K562 (cell line): ENCODE results near the gene SORT1. TPM values are rescaled to one million over a fixed set of nuclear protein-coding genes. Genes with fewer than 3 reads are reported as not detected.

Source experiments
- ATAC-seq: fragments of 200-7000 bp; cut with Tn5 transposase; 3 replicates; pipeline ENCODE4 v1.9.1; 2020; ENCODE audit warnings: moderate library complexity
- BruUV-seq: library from RNA; stranded (reverse); fragments of 400-500 nt; replicated peaks from 2 replicates; lab custom pipeline; 2021; lab: Mats Ljungman, UMichigan
- CTCF ChIA-PET: fragments of 300-600 bp; formaldehyde crosslinking; extraction: SDS; loops from one replicate; lab custom pipeline; 2021; ENCODE audit warnings: low intra/inter-chr PET ratio; lab: Yijun Ruan, JAX
- POLR2A ChIA-PET: fragments of 300-600, 350-650 bp; sonication (Branson Sonifier 250); formaldehyde crosslinking; extraction: SDS; loops from one replicate; lab custom pipeline; 2021; ENCODE audit warnings: antibody characterized with exemption, inconsistent platforms; lab: Yijun Ruan, JAX
- DNase-seq, 4 experiments: peaks; one replicate each; pipeline versions ENCODE4 v3.0.0 to v3.0.0-alpha.2; 2011 to 2018; ENCODE audit warnings: low spot score in 3 of 4, mixed read lengths in 3 of 4; ENCODE audit errors: extremely low read depth in 1 of 4
- FAIRE-seq: peaks from 2 replicates; lab custom pipeline; 2011; peaks lifted over from hg19 to GRCh38; lab: Jason Lieb, UNC
- H2AFZ ChIP-seq: 2 replicates; pipeline ENCODE4 v1.6.0; 2011; ENCODE audit warnings: low read depth, low read length, control low read depth, inconsistent platforms
- H3K27ac ChIP-seq: fragments of 200-600 bp; 3 replicates; pipeline ENCODE4 v1.8.0; 2011; ENCODE audit warnings: low read depth, mild to moderate bottlenecking, control low read depth, inconsistent platforms, low read length, moderate library complexity, mixed read lengths; ENCODE audit errors: extremely low read depth
- H3K27me3 ChIP-seq, 2 experiments: fragments of 300-600 bp in 1 of 2; 2 replicates in 1 of 2; 3 replicates in 1 of 2; pipeline versions ENCODE4 v1.6.0 to v1.8.0; 2011; ENCODE audit warnings: inconsistent platforms in 2 of 2, low read length in 2 of 2, mild to moderate bottlenecking in 1 of 2, mixed read lengths in 1 of 2, moderate library complexity in 1 of 2; ENCODE audit not compliant: control insufficient read depth in 2 of 2, insufficient read depth in 2 of 2
- H3K36me3 ChIP-seq: fragments of 300-600 bp; 3 replicates; pipeline ENCODE4 v1.8.0; 2011; ENCODE audit warnings: mild to moderate bottlenecking, low read length, inconsistent platforms; ENCODE audit not compliant: control insufficient read depth, insufficient read depth
- H3K4me1 ChIP-seq, 2 experiments: fragments of 200-600 bp in 1 of 2; replicated peaks in 1 of 2; 2 replicates in 1 of 2; 3 replicates in 1 of 2; pipeline versions ENCODE4 v1.5.1 to v1.8.0; 2011; ENCODE audit warnings: inconsistent platforms in 2 of 2, low read length in 2 of 2, mild to moderate bottlenecking in 1 of 2, mixed read lengths in 1 of 2, moderate library complexity in 1 of 2; ENCODE audit not compliant: control insufficient read depth in 2 of 2, insufficient read depth in 2 of 2
- H3K4me2 ChIP-seq: 2 replicates; pipeline ENCODE4 v1.6.1; 2011; ENCODE audit warnings: low read length, control low read depth, inconsistent platforms, mixed read lengths; ENCODE audit not compliant: insufficient read depth
- H3K4me3 ChIP-seq: fragments of 200-600 bp; sonication (generic), shearing (Covaris generic); 2 replicates; pipeline ENCODE4 v1.5.1; 2016; ENCODE audit warnings: control low read depth, inconsistent platforms
- H3K79me2 ChIP-seq: fragments of 200-600 bp; 3 replicates; pipeline ENCODE4 v1.8.0; 2011; ENCODE audit warnings: low read length, inconsistent platforms; ENCODE audit not compliant: control insufficient read depth, insufficient read depth
- H3K9ac ChIP-seq, 2 experiments: 2 replicates each; pipeline versions ENCODE4 v1.6.0 to v1.6.1; 2011; ENCODE audit warnings: low read depth in 2 of 2, low read length in 2 of 2, control low read depth in 1 of 2, inconsistent platforms in 1 of 2, mild to moderate bottlenecking in 1 of 2, mixed read lengths in 1 of 2; ENCODE audit not compliant: insufficient read depth in 1 of 2
- H3K9me1 ChIP-seq: one replicate; pipeline ENCODE4 v1.6.0; 2011; ENCODE audit warnings: inconsistent platforms, mild to moderate bottlenecking, low read length, moderate library complexity; ENCODE audit not compliant: control insufficient read depth, insufficient read depth
- H3K9me3 ChIP-seq: replicated peaks from 2 replicates; pipeline ENCODE4 v1.5.1; 2011; ENCODE audit warnings: low read depth, low read length, inconsistent platforms; ENCODE audit not compliant: control insufficient read depth, insufficient read depth
- H4K20me1 ChIP-seq: replicated peaks from 2 replicates; pipeline ENCODE4 v1.6.1; 2011; ENCODE audit warnings: low read length, inconsistent platforms, mixed read lengths; ENCODE audit not compliant: control insufficient read depth, insufficient read depth
- CBFA2T2 ChIP-seq: fragments of 450-650 bp; conservative IDR thresholded peaks from 2 replicates; pipeline ENCODE4 v1.6.1; 2017; ENCODE audit warnings: mild to moderate bottlenecking
- CHCHD3 ChIP-seq: fragments of 250-450 bp; sonication (Bioruptor Pico); IDR thresholded peaks from 2 replicates; pipeline ENCODE4 v2.1.2; 2022; ENCODE audit warnings: mild to moderate bottlenecking
- FOXA1 ChIP-seq: fragments of 450-650 bp; IDR thresholded peaks from 2 replicates; pipeline ENCODE4 v1.6.1; 2016; ENCODE audit warnings: mild to moderate bottlenecking, borderline replicate concordance
- IRF2 ChIP-seq: sonication (generic); formaldehyde crosslinking; IDR thresholded peaks from 2 replicates; pipeline ENCODE4 v1.8.1; 2022; ENCODE audit warnings: mild to moderate bottlenecking, missing genetic modification reagents
- IRF9 ChIP-seq: fragments of 450-650 bp; IDR thresholded peaks from 2 replicates; pipeline ENCODE4 v1.6.1; 2016; ENCODE audit warnings: missing biosample characterization, missing genetic modification characterization
- ZNF133 ChIP-seq: fragments of 250-450 bp; sonication (Bioruptor Pico); IDR thresholded peaks from 2 replicates; pipeline ENCODE4 v1.4.0; 2020; ENCODE audit warnings: mild to moderate bottlenecking
- WGBS: fragments of 100-300 bp; shearing (Covaris generic); methylation state at CpG from one replicate; pipeline ENCODE4 v1.1.6; 2016; ENCODE audit warnings: low coverage, mixed read lengths; ENCODE audit not compliant: insufficient coverage; ENCODE audit errors: missing lambda C conversion rate; 5-methylcytosine and 5-hydroxymethylcytosine counted together
- in situ Hi-C: fragments of 300-500 bp; cut with MboI; formaldehyde crosslinking; loops from 4 replicates; pipeline ENCODE4 v1.15.0; 2018; ENCODE audit warnings: inconsistent platforms, mixed read lengths
- intact Hi-C: fragments of 100-400 bp; cut with micrococcal nuclease; formaldehyde crosslinking; loops from 2 replicates; pipeline ENCODE4 v1.14.2; 2022
- polyA plus RNA-seq, 8 experiments: library from polyadenylated mRNA; depleted of rRNA in 4 of 8; stranded (reverse) in 5 of 8; unstranded in 3 of 8; fragments of >200 nt; fragmentation: Nextera tagmentation in 2 of 8; fragmentation: Illumina TruSeq in 1 of 8; extraction: Ambion mirVana in 2 of 8; extraction: Trizol in 1 of 8; gene quantifications; 2 replicates each; pipeline versions ENCODE4 v1.2.1 to v1.2.3, GENCODE V29; 2011 to 2014; ENCODE audit warnings: inconsistent platforms in 1 of 8, missing spikeins in 1 of 8
- total RNA-seq, 7 experiments: library from RNA; depleted of rRNA in 6 of 7; stranded (reverse); fragments of >200 nt in 6 of 7; fragmentation: Illumina TruSeq in 2 of 7; extraction: Trizol in 2 of 7; gene quantifications; 2 replicates each; pipeline versions ENCODE4 v1.2.1 to v1.2.3, GENCODE V29; 2011 to 2021; ENCODE audit warnings: low replicate concordance in 1 of 7

SORT1 gene
- total and polyA plus RNA-seq, 9 of the 15 experiments (the other 6 are each of a cell fraction or from before 2014, with no cell fraction given): 27.4 to 112 (median 65.0) TPM

GRCh38 chr1:109268431-109269211, 129.1 kb downstream of the SORT1 start:
- no peak overlapping the region for H3K4me3 ChIP-seq
- H3K9me3 ChIP-seq: no peaks in the 10 kb centered on the region
- in situ Hi-C loops: no loop called here
- DNase-seq: no peak
- H3K79me2 ChIP-seq: no peaks in the 10 kb centered on the region
- no peak overlapping the region for H3K27ac ChIP-seq
- H3K4me1 ChIP-seq: peaks cover 0 to 43% of the 10 kb centered on the region in 2 experiments; a peak in 2 of 5 replicates
- 0 out of 2 replicates have a peak, but pooled peaks have one; percentile 62 for TF ChIP-seq IRF2
- TF ChIP-seq CBFA2T2: no peak
- TF ChIP-seq, all 486 proteins: peak for 1
- no peak for FAIRE-seq
- H2AFZ ChIP-seq: no peak overlapping the region
- H3K4me2 ChIP-seq: no peak overlapping the region
- WGBS: 91% methylated on average over 29 of the region's 29 CpGs
- ATAC-seq: no peak
- BruUV-seq: no TSS peak
- H4K20me1 ChIP-seq: no peaks in the 10 kb centered on the region
- intact Hi-C loops: loop anchor here (10.0 kb wide), 1 partner anchor 154 kb away; the partner anchor contains the start of gene ELAPOR1
- no peak overlapping the region; a peak in 1 of 4 replicates for H3K9ac ChIP-seq
- H3K27me3 ChIP-seq: no peaks in the 10 kb centered on the region
- CTCF ChIA-PET: interaction anchor here (1.3 kb wide), 1 partner anchor 130 kb away, joined by 4 read pairs; no protein-coding TSS in a partner anchor
- H3K36me3 ChIP-seq: peaks cover 53% of the 10 kb centered on the region; the same call in 2 of the 3 replicates
- H3K9me1 ChIP-seq: no peaks in the 10 kb centered on the region
- POLR2A ChIA-PET: interaction anchor here (0.6 to 1.4 kb wide), 6 partner anchors 12 to 397 kb away, joined by 3 to 5 read pairs (median 3); partner anchors contain the start of gene PSRC1

GRCh38 chr1:109267743-109268300, 129.9 kb downstream of the SORT1 start:
- DNase-seq (no peak), ATAC-seq (no peak), FAIRE-seq (no peak)
- in situ Hi-C loops (no loop called here), intact Hi-C loops (loop anchor here (10.0 kb wide), 1 partner anchor 153 kb away; the partner anchor contains the start of gene ELAPOR1)
- CTCF ChIA-PET: interaction anchor here (1.3 kb wide), 1 partner anchor 131 kb away, joined by 4 read pairs; no protein-coding TSS in a partner anchor
- no peak overlapping the region for H3K27ac ChIP-seq
- peaks cover 50% of the 10 kb centered on the region; the same call in 2 of the 3 replicates for H3K36me3 ChIP-seq
- no peaks in the 10 kb centered on the region for H3K79me2 ChIP-seq
- H2AFZ ChIP-seq: no peak overlapping the region
- H3K4me1 ChIP-seq: peaks cover 0 to 43% of the 10 kb centered on the region in 2 experiments; a peak in 2 of 5 replicates
- no peaks in the 10 kb centered on the region for H3K9me3 ChIP-seq
- no peaks in the 10 kb centered on the region for H3K27me3 ChIP-seq
- H3K9me1 ChIP-seq: no peaks in the 10 kb centered on the region
- H3K4me2 ChIP-seq: no peak overlapping the region
- no peak for TF ChIP-seq IRF9 (tag)
- no peak for TF ChIP-seq ZNF133 (CRISPR knock-in tag)
- TF ChIP-seq CHCHD3 (CRISPR knock-in tag): no peak
- TF ChIP-seq FOXA1: no peak
- TF ChIP-seq, all 486 proteins: peak for 0
- BruUV-seq: no TSS peak
- WGBS: 90% methylated on average over 17 of the region's 17 CpGs
- POLR2A ChIA-PET: interaction anchor here (1.0 to 1.4 kb wide), 3 partner anchors 10 to 15 kb away, joined by 3 to 5 read pairs (median 4); partner anchors contain the start of gene PSRC1
- H3K4me3 ChIP-seq: no peak overlapping the region
- H3K9ac ChIP-seq: no peak overlapping the region; a peak in 1 of 4 replicates
- no peaks in the 10 kb centered on the region for H4K20me1 ChIP-seq
